ENCODE data around the gene NAB1. TPM values are rescaled to one million over a fixed set of nuclear protein-coding genes. Genes with fewer than 3 reads are reported as not detected.

The NAB1 gene
- total RNA-seq, 1 experiment from 2014 or later, result 32.6 TPM

- H3K4me3 ChIP-seq (ENCODE audit: low read depth, low read length, poor library complexity, severe bottlenecking), result peak overlapping the region; percentile 92
- POLR2A ChIA-PET (ENCODE audit: low non-redundant PET), result no interaction called here
- H3K36me3 ChIP-seq (ENCODE audit: insufficient read depth, low read length, poor library complexity, severe bottlenecking), result no peaks in the 10 kb centered on the region
- TF ChIP-seq CTCF (conservative IDR thresholded peaks at IDR 0.05; ENCODE audit: low read depth, low read length) (no peak), EZH2 (IDR thresholded peaks at IDR 0.05; ENCODE audit: borderline replicate concordance, low read depth, low read length, poor library complexity, severe bottlenecking) (no peak)
- intact Hi-C loops (cut with micrococcal nuclease; ENCODE audit: unreplicated experiment), result loop anchor here (5.0 to 10.0 kb wide), 2 partner anchors 118 to 365 kb away; partner anchors contain the start of genes NEMP2 and STAT1
- no peaks in the 10 kb centered on the region for H3K9me3 ChIP-seq (ENCODE audit: low read depth, low read length, poor library complexity, severe bottlenecking)
- TSS peak; percentile 46 for BruUV-seq (replicated peaks)
- H3K27me3 ChIP-seq (replicated peaks; ENCODE audit: insufficient read depth, low read depth, low read length, poor library complexity), result no peaks in the 10 kb centered on the region
- peak; percentile 53 for DNase-seq (ENCODE audit: low spot score)
- H3K4me1 ChIP-seq (ENCODE audit: insufficient read depth, low read length, poor library complexity, severe bottlenecking), result peaks cover 46% of the 10 kb centered on the region
- CTCF ChIA-PET, result interaction anchor here (1.2 kb wide), 1 partner anchor 30 kb away, joined by 4 read pairs; no protein-coding TSS in a partner anchor
- H3K27ac ChIP-seq (ENCODE audit: low read depth, low read length, poor library complexity, severe bottlenecking), result peak overlapping the region; percentile 94
Observed at GRCh38 chr2:190649798-190650390, 1.0 kb downstream of the NAB1 start.

GRCh38 chr2:190651413-190651812 lies 2.5 kb downstream of the NAB1 start:
- intact Hi-C loops (cut with micrococcal nuclease; ENCODE audit: unreplicated experiment), result no loop called here
- Histone ChIP-seq H3K27ac (ENCODE audit: low read depth, low read length, poor library complexity, severe bottlenecking) (no peak overlapping the region), H3K27me3 (replicated peaks; ENCODE audit: insufficient read depth, low read depth, low read length, poor library complexity) (no peaks in the 10 kb centered on the region), H3K4me1 (ENCODE audit: insufficient read depth, low read length, poor library complexity, severe bottlenecking) (peaks cover 51% of the 10 kb centered on the region), H3K36me3 (ENCODE audit: insufficient read depth, low read length, poor library complexity, severe bottlenecking) (no peaks in the 10 kb centered on the region), H3K4me3 (ENCODE audit: low read depth, low read length, poor library complexity, severe bottlenecking) (peak overlapping the region; percentile 92), H3K9me3 (ENCODE audit: low read depth, low read length, poor library complexity, severe bottlenecking) (no peaks in the 10 kb centered on the region)
- no peak for DNase-seq (ENCODE audit: low spot score)
- no peak for TF ChIP-seq CTCF (conservative IDR thresholded peaks at IDR 0.05; ENCODE audit: low read depth, low read length)
- TF ChIP-seq EZH2 (IDR thresholded peaks at IDR 0.05; ENCODE audit: borderline replicate concordance, low read depth, low read length, poor library complexity, severe bottlenecking), result no peak
- CTCF ChIA-PET, result no interaction called here
- POLR2A ChIA-PET (ENCODE audit: low non-redundant PET), result interaction anchor here (0.6 kb wide), 1 partner anchor 394 kb away, joined by 3 read pairs; no protein-coding TSS in a partner anchor
- BruUV-seq (replicated peaks), result no TSS peak

GRCh38 chr2:190653231-190653630 lies 4.3 kb downstream of the NAB1 start:
- Histone ChIP-seq H3K27me3 (replicated peaks; ENCODE audit: insufficient read depth, low read depth, low read length, poor library complexity) (no peaks in the 10 kb centered on the region), H3K9me3 (ENCODE audit: low read depth, low read length, poor library complexity, severe bottlenecking) (no peaks in the 10 kb centered on the region), H3K36me3 (ENCODE audit: insufficient read depth, low read length, poor library complexity, severe bottlenecking) (no peaks in the 10 kb centered on the region), H3K4me3 (ENCODE audit: low read depth, low read length, poor library complexity, severe bottlenecking) (no peak overlapping the region), H3K27ac (ENCODE audit: low read depth, low read length, poor library complexity, severe bottlenecking) (no peak overlapping the region), H3K4me1 (ENCODE audit: insufficient read depth, low read length, poor library complexity, severe bottlenecking) (peaks cover 39% of the 10 kb centered on the region)
- ChIA-PET CTCF (no interaction called here), POLR2A (ENCODE audit: low non-redundant PET) (interaction anchor here (0.6 kb wide), 1 partner anchor 335 kb away, joined by 4 read pairs; no protein-coding TSS in a partner anchor)
- intact Hi-C loops (cut with micrococcal nuclease; ENCODE audit: unreplicated experiment), result no loop called here
- DNase-seq (ENCODE audit: low spot score), result no peak
- TF ChIP-seq EZH2 (IDR thresholded peaks at IDR 0.05; ENCODE audit: borderline replicate concordance, low read depth, low read length, poor library complexity, severe bottlenecking) (no peak), CTCF (conservative IDR thresholded peaks at IDR 0.05; ENCODE audit: low read depth, low read length) (no peak)
- BruUV-seq (replicated peaks), result no TSS peak
